C4-2B (cell line): ENCODE results near the gene KIAA0040.

Experiments
- H3K27ac ChIP-seq: fragments of 450-650 bp; 2 replicates; pipeline ENCODE4 v1.5.1; 2017
- ZFX ChIP-seq: fragments of 450-650 bp; IDR thresholded peaks from 2 replicates; pipeline ENCODE4 v1.6.1; 2017
- TF ChIP-seq, protein P1 (sequence below): fragments of 450-650 bp; conservative IDR thresholded peaks from 2 replicates; pipeline ENCODE4 v1.5.1; 2017; ENCODE audit warnings: mild to moderate bottlenecking

The KIAA0040 gene

DNA sequence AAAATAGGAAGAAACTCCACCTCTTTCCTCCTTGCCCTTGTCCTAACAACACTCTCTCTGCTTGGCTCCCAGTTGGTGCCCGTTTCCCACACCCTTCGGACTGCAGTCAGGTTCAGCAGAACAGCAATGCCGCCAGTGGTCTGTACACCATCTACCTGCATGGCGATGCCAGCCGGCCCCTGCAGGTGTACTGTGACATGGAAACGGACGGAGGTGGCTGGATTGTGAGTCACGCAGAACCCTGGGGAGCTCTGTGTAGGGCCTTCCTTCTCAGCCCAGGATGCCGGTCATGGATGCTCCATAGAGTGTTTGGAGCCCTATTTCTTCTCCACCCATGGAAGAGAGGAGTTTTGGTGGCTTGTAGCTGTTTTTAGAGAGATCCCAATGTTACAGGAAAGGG lies 64.1 kb downstream of the KIAA0040 start:
- H3K27ac ChIP-seq, result no peak overlapping the region

DNA sequence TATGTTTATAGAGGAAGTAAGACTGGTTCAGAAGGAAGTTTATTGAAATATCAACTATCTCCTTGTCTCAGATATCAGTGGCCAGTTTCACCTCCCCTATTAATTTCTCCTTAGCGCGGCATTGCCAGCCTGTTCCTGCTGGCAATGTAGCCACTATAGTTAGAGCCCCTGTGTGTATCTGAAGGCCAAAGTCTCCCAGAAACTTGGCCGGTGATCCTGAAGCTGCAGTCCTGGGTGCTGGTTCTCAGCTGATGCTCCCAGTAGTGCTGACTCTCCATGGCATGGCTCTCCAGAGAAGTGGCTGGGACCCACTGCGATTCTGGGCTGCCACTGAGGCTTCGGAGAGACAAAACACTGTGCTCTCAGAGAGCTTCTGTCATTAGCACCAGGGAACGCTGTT lies 65.0 kb downstream of the KIAA0040 start:
- TF ChIP-seq ZFX, result no peak
- TF ChIP-seq, protein P1, sequence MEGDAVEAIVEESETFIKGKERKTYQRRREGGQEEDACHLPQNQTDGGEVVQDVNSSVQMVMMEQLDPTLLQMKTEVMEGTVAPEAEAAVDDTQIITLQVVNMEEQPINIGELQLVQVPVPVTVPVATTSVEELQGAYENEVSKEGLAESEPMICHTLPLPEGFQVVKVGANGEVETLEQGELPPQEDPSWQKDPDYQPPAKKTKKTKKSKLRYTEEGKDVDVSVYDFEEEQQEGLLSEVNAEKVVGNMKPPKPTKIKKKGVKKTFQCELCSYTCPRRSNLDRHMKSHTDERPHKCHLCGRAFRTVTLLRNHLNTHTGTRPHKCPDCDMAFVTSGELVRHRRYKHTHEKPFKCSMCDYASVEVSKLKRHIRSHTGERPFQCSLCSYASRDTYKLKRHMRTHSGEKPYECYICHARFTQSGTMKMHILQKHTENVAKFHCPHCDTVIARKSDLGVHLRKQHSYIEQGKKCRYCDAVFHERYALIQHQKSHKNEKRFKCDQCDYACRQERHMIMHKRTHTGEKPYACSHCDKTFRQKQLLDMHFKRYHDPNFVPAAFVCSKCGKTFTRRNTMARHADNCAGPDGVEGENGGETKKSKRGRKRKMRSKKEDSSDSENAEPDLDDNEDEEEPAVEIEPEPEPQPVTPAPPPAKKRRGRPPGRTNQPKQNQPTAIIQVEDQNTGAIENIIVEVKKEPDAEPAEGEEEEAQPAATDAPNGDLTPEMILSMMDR, result no peak
- H3K27ac ChIP-seq, result no peak overlapping the region

More for the DNA sequence above, 64.1 kb downstream of the KIAA0040 start:
- TF ChIP-seq, protein P1, result no peak
- TF ChIP-seq ZFX, result no peak

DNA sequence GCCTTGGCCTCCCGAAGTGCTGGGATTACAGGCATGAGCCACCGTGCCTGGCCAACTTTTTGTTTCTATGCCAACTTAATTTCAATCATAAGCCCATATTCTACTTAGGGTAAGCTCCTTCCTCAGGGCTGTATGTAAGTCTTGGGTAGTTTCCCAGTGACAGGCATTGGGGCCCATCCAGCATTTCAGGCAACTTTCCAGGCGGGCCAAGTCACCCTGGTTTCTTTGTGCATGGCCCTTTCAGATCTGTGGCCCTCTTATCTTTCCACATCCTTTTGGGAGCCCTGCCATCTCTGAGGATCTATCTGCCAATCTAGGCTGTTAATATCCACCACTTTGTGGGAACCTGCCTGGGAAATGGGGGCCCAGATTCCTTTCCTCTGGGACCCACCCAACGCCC lies 66.2 kb downstream of the KIAA0040 start:
- TF ChIP-seq, protein P1, result no peak
- TF ChIP-seq ZFX, result no peak
- no peak overlapping the region for H3K27ac ChIP-seq

DNA sequence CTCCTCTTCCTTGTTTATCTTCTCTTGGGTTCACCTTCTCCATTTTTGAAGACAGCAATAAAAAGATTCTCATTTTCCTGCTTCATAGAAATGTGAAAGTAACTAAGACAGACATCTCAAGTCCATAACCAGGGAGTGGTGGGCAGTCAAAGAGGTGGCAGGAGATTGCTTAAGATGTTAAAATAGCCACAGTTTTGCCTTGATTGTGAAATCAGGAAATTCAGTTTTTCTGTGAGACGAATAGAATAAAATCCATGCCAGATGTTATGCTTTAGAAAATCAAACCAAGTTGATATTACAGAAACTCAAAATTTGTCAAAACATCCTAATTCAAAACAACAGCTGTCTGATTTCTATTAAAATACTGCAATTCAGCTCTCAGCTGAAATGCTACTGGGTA lies 67.7 kb downstream of the KIAA0040 start:
- TF ChIP-seq, protein P1, result no peak
- TF ChIP-seq ZFX, result no peak
- H3K27ac ChIP-seq, result no peak overlapping the region

DNA sequence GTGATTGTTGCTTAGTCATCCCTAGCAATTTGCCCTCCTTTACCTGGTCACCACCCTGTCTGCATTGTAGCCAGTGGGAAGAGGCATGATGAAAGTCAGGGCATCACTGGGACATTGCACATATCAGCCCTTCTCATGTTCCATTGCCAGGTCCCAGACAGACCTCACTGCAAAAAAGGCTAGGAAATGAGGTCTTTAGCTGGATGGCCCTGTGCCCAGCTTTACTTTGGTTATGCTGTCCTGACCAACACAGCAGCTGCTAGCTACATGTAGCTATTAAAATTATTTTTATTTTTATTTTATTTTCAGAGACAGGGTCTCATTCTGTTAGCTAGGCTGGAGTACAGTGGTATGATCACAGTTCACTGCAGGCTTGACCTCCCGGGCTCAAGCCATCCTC lies 72.1 kb downstream of the KIAA0040 start:
- H3K27ac ChIP-seq, result no peak overlapping the region
- TF ChIP-seq, protein P1, result no peak
- no peak for TF ChIP-seq ZFX

DNA sequence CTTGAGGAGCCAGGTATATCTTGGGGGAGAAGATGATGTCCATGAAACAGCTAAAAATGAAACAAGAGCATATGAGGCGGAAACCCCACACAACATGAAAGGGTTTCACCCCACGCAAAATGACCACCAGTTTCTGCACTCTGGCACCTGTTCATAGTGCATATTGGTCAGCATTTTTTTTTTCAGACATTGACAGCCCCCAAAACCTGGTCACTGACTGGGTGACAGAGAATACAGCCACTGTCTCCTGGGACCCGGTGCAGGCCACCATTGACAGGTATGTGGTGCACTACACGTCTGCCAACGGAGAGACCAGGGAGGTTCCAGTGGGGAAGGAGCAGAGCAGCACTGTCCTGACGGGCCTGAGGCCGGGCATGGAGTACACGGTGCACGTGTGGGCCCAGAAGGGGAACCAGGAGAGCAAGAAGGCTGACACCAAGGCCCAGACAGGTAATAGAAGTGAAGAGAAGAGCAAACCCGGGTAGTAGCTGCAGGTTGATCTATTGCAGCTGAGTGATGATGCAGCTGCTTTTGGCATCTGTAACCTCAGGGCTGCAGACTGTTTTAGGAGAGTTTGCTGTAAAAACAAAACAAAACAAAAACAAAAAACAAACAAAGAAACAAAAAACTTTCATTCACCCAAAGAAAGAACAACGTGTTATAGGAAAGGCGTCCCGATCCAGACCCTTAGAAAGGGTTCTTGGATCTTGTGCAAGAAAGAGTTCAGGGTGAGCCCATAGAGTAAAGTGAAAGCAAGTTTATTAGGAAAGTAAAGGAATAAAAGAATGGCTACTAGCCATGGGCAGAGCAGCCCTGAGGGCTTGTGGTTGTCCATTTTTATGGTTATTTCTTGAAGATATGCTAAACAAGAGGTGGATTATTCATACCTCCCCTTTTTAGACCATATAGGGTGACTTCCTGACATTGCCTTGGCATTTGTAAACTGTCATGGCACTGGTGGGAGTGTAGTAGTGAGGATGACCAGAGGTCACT lies 73.9 kb downstream of the KIAA0040 start:
- H3K27ac ChIP-seq, result no peak overlapping the region
- TF ChIP-seq, protein P1, result no peak
- TF ChIP-seq ZFX, result no peak

DNA sequence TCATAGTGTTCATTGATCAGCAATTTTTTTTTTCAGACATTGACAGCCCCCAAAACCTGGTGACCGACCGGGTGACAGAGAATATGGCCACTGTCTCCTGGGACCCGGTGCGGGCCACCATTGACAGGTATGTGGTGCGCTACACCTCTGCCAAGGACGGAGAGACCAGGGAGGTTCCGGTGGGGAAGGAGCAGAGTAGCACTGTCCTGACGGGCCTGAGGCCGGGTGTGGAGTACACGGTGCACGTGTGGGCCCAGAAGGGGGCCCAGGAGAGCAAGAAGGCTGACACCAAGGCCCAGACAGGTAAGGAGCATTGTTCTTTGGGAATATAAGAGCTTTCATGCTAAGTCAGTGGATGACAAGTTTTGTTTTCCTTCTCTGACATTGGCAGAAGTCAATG lies 75.7 kb downstream of the KIAA0040 start:
- H3K27ac ChIP-seq, result no peak overlapping the region
- TF ChIP-seq, protein P1, result no peak
